GM18508 (cell line): ENCODE data around the gene ATP2A3.

ENCODE experiments used
- ATAC-seq: cut with Tn5 transposase; IDR thresholded peaks from one replicate; pipeline ENCODE4 v1.9.1; 2021; ENCODE audit warnings: moderate number of reproducible peaks; ENCODE audit not compliant: insufficient read depth, unreplicated experiment

Gene ATP2A3

DNA sequence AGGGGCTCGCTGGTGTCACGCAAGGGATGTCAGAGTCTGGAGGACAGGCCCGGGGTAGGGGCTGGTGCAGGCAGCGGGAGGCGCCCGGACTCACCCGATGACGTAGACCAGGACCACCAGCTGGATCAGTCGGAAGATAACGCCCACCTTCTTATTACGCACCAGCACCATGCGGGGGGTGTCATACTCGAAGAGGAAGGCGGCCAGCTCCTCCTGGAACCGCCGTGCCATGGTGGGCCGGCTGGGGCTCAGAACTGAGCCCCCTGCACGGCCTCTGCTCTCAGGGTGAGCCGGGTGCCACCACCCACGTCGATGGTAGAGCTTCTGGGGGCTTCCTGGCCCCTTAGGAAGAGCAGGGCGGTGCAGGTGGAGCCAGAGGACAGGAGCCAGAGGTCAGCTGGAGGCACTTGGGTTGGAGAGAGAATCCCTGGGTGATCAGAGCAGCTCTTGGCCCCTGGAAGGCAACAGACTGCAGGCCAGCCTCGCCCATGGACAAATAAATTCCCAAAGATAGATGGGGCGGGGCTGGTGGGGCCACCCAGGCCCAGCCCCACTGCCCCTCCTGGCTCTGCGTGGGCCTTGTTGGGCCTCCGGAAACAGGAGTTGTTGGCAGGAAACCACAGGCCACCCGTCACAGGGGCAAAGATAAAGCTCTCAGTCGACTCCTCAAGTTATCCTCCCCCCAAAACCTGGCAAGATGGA is 48.1 kb downstream of the ATP2A3 start, which contains the start of gene P2RX1:
TSS of gene P2RX1 (minus strand) at position 471 of the 702 bp plus-strand sequence. CDS start at position 231, 240 bp downstream.
- no peak for ATAC-seq

DNA sequence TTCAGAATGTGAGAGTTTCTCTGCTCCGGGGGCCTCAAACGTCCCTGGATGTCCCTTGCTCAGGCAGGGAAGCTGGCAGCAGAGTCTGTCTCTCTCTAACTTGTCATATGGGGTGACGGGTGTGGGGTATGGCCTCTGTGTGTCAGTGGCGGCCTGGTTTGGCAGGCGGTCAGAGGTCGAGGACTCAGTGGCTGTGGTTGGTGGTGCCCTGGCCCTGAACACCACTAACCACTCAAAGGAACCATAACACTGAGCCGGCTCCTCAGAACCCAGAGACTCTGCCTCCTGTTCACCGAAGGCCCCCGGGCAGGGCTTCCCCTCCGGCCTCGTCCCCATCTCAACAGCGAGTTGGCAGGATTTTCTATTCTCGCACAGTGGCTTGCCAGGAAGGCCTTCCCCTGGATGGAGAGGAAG is 48.6 kb downstream of the ATP2A3 start:
- ATAC-seq: no peak

DNA sequence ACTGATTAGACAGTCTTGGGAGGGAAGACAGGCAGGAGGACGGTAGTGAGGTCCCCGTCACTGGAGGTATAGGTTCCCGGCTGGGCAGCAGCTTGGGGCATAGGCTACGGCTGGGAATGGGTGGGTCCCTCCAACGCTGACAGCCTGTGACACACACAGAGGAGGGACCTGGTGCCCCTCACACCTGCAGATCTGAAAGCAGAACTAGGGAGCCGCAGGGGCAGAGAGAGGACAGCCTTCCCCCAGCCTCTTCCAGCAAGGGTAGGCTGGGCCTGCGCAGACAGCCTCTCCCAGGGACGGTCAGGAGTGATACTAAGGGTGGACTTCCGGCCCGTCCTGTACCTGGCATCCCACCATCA is 49.9 kb downstream of the ATP2A3 start:
- ATAC-seq: no peak

DNA sequence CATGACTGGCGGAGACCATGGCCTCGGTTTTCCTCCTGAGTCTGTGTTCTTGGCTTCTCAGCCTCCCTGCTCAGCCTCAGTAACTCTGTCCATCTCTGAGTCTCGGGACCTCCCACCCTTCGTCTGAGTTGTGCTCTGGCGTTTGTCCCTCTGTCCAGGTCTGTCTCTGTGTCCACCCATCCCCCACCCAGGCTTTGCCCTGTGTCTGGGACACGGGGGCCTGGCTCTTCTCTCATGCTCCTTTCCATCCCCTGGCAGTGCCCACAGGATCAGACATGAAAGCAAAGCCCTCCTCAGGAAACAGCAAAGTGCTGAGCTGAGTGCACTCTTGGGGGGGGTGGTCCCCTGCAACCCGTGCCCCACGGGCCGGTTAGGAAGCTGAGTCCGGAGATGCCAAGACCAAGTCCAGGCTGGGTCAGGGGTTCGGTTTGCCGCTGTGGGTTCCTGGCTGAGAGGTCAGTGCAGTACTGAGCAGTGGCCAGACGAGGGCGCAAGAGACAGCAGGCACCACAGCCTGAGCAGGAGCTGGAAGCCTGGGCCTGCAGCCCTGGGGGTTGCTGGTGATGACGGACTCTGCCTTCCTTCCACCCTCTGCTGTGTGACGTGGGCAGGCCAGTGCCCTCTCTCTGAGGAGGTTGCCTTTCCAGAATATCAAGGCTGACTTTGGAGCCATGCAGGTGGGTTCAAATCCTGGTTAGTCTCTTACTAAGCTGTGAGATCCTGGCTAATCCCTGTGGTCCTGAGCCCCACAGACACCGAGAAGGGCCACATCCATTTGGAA is 50.5 kb downstream of the ATP2A3 start:
- no peak for ATAC-seq

DNA sequence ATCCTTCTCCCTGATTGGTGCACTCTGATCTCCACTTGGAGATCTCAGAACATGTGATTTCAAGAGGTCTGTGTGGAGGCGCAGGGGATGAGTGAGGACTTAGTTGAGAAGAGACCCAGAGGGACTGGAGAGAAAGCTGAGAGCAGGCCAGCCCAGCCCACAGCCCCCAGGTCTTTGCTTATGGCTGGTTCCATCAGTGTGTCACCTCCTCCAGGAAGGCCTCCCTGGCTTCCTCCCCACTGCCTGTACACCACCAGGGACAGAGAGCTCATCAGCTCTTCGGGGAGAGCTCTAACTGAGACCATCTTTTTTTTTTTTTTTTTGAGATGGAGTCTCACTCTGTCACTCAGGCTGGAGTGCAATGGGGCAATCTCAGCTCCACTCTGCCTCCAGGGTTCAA is 51.4 kb downstream of the ATP2A3 start:
- no peak for ATAC-seq

DNA sequence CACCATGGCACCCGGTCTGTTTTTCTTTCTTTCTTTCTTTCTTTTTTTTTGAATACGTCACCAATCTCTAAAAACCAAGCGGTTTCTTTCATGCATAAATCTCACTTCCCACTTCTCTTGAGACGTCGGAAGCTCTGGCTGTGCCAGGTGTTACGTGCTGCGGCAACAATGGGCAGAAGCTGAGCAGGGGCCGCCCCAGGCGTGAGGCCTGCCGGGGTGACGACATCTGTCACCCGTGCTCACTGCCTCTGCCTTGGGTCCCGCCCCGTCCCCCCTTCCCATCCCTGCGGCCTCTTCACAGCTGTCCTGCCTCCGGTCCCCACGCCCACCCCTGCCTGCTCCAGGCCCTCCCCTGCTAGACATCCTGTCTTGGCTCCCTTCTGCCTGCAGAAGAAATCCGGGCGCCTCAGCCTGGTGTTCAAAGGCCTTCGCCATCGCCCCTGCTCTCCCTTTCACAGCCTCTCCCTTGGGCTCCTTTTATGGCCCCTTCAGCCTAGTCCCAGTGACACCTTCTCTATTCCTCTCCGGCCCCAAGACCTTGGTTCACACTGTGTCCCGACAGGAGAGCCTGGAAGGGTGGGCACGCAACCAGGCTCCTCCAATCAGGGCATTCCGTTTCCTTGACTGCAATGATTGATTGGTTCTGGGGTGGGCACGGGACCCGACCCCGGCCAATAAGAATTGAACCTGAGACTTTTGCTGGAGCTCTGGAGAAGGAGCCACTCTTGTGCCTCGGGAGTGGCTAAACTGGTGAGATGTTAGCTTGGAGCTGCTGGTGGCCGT is 52.8 kb downstream of the ATP2A3 start:
- ATAC-seq: no peak

DNA sequence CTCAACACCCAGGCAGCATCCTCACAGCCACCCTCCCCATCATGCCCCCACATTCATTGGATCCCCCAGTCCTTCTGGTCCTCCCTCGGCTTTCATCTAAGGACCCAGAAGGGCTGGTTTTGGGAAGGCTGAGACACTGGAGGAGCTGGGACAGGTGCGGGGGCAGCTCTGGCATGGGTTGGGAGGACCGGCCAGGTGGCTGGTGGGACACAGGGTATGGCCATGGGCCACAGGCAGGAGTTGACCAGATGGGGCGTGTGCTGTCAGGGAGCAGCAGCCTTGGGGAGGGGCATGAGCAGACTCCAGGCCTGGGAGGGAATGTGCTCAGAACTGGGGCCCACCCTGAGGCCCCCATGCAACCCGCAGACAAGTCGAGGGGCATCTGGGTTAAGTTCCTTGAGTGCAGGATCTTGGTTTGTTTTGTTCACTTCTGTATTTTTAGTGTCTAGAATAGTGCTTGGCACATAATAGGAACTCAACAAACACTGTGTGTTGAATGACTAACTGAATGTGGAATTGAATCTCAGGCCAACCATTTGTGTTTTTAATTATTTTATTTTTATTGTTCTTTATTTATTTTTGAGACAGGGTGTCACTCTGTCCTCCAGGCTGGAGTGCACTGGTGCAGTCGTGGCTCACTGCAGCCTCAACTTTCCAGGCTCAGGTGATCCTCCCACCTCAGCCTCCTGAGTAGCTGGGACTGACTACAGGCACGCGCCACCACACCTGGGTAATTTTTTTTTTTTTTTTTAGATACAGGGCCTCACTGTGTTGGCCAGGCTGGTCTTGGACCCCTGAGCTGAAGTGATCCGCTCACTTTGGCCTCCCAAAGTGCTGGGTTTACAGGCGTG is 53.6 kb downstream of the ATP2A3 start:
- no peak for ATAC-seq

GRCh38 chr17:3909257-3909656 is 55.0 kb downstream of the ATP2A3 start:
- ATAC-seq: no peak

- ATAC-seq: no peak
These were observed 56.6 kb downstream of the ATP2A3 start for GRCh38 chr17:3907483-3908216.

GRCh38 chr17:3906881-3907280 is 57.4 kb downstream of the ATP2A3 start:
- ATAC-seq: no peak

GRCh38 chr17:3905017-3905520 is 59.2 kb downstream of the ATP2A3 start:
- ATAC-seq: no peak

DNA sequence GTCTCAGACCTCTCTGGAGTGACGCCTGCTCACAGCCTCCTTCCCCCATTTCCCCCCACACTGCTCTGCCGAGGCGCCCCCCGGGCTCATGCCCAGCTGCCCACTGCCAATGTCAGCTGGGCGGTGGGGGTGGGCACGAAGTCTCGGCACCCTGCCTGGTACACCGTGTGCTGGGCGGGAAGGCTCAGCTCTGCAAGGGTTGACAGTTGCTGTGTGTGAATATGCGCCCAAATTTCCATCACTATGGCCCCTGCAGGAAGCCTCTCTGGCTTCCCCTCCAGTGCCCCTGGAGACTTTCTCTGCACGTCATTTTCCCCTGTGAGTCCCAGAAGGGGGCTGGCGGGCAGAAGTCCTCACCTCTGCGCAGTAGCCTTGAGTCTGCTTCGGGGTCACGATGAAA is 59.7 kb downstream of the ATP2A3 start:
- ATAC-seq: no peak

DNA sequence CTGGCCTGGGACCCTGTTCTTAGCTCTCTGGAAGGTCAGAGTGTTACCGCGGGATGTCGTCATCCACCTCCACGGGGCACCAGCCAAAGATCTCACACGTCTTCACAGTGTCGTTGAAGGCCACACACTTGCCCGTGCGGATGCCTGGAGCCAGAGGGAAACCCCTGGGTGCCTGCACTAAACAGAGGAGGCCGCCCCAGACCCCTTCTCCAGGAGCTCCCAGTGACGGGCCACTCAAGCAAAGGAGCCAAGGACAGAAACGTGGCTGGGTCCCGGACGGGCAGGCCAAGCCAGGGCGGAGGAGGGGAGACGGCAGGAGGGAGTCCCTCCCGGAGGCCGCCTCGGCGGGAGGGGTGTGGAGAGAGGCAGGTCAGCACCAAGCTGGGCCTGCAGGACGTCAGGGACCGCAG is 60.4 kb downstream of the ATP2A3 start:
- no peak for ATAC-seq

DNA sequence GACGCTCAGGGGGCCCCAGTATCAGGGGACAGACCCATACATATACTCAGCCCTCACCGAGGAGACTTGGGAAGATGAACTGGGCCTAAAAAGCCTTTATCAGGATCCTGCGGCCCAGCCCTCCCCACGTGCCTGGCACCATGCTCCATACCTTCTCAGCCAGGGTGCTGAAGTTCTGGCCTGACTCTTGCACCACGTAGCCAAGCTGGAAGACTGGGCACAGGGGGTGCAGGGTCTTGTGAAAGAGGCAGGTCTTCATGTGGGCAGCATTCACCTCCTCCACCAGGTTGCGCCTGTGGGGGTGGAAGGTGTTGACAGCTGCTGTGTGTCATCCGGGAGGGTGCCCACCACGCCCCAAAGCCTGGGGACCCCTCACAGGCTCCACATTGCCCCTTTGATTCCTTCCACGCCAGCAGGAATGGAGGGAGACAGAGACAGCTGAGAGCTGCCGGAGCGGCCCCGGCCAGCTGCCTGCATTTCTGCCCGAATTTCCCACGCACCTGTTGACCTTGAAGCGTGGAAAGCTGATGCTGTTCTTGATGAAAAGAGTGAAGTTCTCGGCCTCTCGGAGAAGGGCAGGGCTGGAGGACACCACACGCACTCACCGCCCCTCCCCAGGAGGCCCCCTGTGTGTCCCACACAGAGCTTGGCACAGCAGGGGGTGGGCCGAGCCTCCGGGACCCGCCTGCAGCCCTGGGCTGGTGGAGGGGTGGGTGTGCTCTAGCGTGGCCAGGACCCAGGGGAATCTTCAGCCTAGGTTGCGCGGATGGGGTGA is 61.0 kb downstream of the ATP2A3 start:
- ATAC-seq: no peak

DNA sequence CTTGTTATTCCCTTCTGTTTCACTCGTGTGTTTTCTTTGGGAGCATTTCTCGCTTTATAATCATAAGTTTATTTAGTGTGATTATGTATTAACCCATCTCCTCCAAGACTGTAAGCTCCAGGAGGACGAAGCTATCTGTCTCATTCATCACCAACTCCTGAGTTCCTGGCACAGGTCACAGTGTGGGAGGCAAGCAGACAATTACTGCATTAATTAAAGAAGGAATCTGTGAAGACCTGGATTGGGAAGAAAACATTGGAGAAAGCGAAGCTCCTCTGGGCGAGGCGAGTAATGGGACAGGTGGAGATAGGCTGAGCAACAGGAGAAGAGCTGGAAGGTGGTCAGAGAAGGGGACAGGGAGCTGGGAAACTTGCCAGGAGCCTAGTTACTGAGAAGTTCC is 63.6 kb downstream of the ATP2A3 start:
- no peak for ATAC-seq

DNA sequence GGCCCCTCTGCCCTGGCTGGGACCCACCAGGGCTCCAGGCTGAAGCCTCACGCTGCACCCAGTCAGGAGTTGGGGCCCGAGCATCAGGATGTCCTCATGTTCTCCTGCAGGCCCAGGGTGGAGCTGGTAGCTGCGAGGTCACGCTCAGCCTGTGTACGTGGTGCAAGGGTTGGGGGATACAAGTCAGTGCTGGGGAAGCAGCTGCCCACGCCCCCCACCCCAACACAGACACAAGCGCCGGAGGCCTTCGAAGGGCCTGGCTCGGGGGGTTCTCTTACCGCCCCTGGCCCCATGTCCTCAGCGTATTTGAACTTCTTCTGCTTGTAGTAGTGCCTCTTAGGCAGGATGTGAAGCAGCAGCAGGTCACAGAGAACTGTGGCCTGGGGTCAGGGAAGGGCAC is 66.5 kb downstream of the ATP2A3 start:
- ATAC-seq: no peak

DNA sequence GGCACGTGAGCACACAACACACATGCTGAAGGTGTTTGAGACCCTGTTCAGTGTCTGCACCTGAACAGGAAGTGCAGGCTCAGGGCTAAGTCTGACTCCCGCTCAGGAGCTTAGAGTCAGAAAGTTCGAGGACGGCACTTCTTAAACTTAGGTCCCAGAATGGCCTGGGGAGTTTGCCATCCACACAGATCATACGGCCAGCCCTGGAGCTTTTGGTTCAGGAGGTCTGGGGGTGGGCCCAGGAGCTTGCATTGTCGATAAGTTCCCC is 67.3 kb downstream of the ATP2A3 start:
- no peak for ATAC-seq

- no peak for ATAC-seq
These were observed 67.9 kb downstream of the ATP2A3 start for GRCh38 chr17:3896108-3896967.
